Heart right ventricle (tissue), 16 donors: ENCODE results near the gene REG4. TPM values are rescaled to one million over a fixed set of nuclear protein-coding genes. Genes with fewer than 3 reads are reported as not detected.
A peak's percentile ranks its signal among the peaks of the same experiment; 100 is the strongest.

ENCODE experiments used
- ATAC-seq, 8 donors: fragments of 200-7000 bp; cut with Tn5 transposase; one replicate each; pipeline ENCODE4 v1.9.1; 2020; ENCODE audit warnings: mild to moderate bottlenecking in 8 of 8, moderate library complexity in 8 of 8, moderate number of reproducible peaks in 1 of 8
- DNase-seq, 2 donors: peaks; one replicate each; pipeline ENCODE4 v3.0.0-alpha.2; 2020
- H3K27ac ChIP-seq, 10 donors: fragments of 200-600 bp; sonication (generic) in 2 of 10; one replicate each; pipeline versions ENCODE4 v1.5.0 to v1.8.0; 2020 to 2022; ENCODE audit warnings: mild to moderate bottlenecking in 3 of 10
- H3K27me3 ChIP-seq, 7 donors: fragments of 200-600 bp; one replicate each; pipeline ENCODE4 v1.8.0; 2021 to 2022; ENCODE audit warnings: mild to moderate bottlenecking in 2 of 7
- H3K36me3 ChIP-seq, 9 donors: fragments of 200-600 bp; sonication (generic) in 1 of 9; one replicate each; pipeline versions ENCODE4 v1.5.0 to v1.8.0; 2020 to 2022; ENCODE audit warnings: mild to moderate bottlenecking in 2 of 9
- H3K4me1 ChIP-seq, 9 donors: fragments of 200-600 bp; sonication (generic) in 1 of 9; one replicate each; pipeline versions ENCODE4 v1.5.0 to v1.8.0; 2020 to 2022; ENCODE audit warnings: mild to moderate bottlenecking in 4 of 9
- H3K4me3 ChIP-seq, 10 donors: fragments of 200-600 bp; sonication (generic) in 2 of 10; one replicate each; pipeline versions ENCODE4 v1.5.0 to v1.8.0; 2020 to 2022; ENCODE audit warnings: mild to moderate bottlenecking in 7 of 10, moderate library complexity in 2 of 10
- H3K9me3 ChIP-seq, 11 donors: fragments of 200-600 bp in 10 of 11; sonication (generic) in 2 of 11; one replicate each; pipeline versions ENCODE4 v1.5.0 to v1.8.0; 2013 to 2022; ENCODE audit warnings: mild to moderate bottlenecking in 2 of 11, control low read depth in 1 of 11, moderate library complexity in 1 of 11
- CTCF ChIP-seq, 9 donors: fragments of 200-600 bp; sonication (generic) in 2 of 9; IDR thresholded peaks; one replicate each; pipeline versions ENCODE4 v1.5.0 to v1.8.0; 2021 to 2022; ENCODE audit warnings: antibody characterized with exemption in 9 of 9, mild to moderate bottlenecking in 5 of 9, moderate library complexity in 1 of 9
- WGBS, 2 donors: extraction: QIAGEN DNeasy Blood & Tissue Kit; methylation state at CpG; one replicate each; pipeline ENCODE4 v1.1.7; 2013; ENCODE audit warnings: inconsistent platforms in 1 of 2; 5-methylcytosine and 5-hydroxymethylcytosine counted together
- intact Hi-C, 10 donors: fragments of 100-400 bp; cut with DNase I; formaldehyde crosslinking; loops; one replicate each; pipeline versions ENCODE4 v1.11.1 to v1.14.2; 2022
- polyA plus RNA-seq, 2 donors: library from polyadenylated mRNA; stranded (reverse); fragments of 200-250 nt; gene quantifications; one replicate each; pipeline ENCODE4 v1.2.3, GENCODE V29; 2013
- total RNA-seq, 10 donors: library from RNA; stranded (reverse); fragmentation: NEBNext Ultra II Directional in 3 of 10; extraction: Animal tissue kit (Norgen Biotek cat#: 25700) in 3 of 10; gene quantifications; one replicate each; pipeline versions ENCODE4 v1.2.1 to v1.2.4, GENCODE V29; 2021 to 2023
- donor health status: Arrhythmogenic right ventricular cardiomyopathy.
- donor health status: ischemic (EF 13 %, LVEDD 7.1; RV severe dilation, severe dysfunction).
- donor health status: healthy with polysubstance abuse.
- donor health status: DM: no; HTN: yes; CAD: no.
- donor health status: DM: no; HTN: no; CAD: no.
- donor health status: ischemic (EF 25% LVEDD 6.9; RV normal size, moderate dysfunction).
- donor health status: ischemic (EF 25% LVEDD 5.7; RV mildly dilated, moderate dysfunction).
- donor health status: healthy.
- donor health status: DM: yes; HTN: yes; CAD: no.
- donor health status: Ischemic cardiomyopathy.
- donor health status: ischemic (EF 35%, LVEDD 5.7; RV mildly dilated, moderate dysfunction).
- donor health status: nonischemic (EF 11% LVEDD 7.7; RV severe dilation, severe dysfunction).
- donor health status: DM: yes; HTN: yes; CAD: no.
- donor health status: PGD.
- donor health status: ischemic (EF 29% LVEDD 5.4; RV normal size, mild dysfunction).
- donor health status: nonischemic (EF 23%, LVEDD 6.1; RV moderate dilation, normal function).

REG4 gene
- total and polyA plus RNA-seq, 12 donors = not detected

DNA sequence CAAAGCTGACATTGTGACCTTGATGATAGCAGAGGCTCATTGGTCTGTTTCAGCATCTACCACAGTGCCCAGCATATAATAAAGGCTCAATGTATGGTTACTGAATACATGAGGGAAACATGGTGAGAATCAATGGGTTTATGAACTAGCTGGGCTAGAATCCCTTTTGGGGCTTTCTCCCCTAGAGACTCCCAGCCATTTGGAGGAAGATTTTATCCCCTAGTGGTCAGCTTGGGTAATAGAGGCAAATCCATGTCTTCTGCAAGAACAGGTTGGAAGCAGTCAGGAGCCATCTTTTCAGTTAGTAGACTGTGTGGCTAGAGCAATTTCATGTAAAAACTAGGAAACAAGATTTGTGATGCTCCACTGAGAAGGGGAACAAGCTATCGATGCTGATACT lies 15.8 kb upstream of the REG4 start:
- Histone ChIP-seq H3K4me1 (no peaks in the 10 kb centered on the region), H3K4me3 (no peak overlapping the region), H3K27me3 (peaks cover 0 to 18% (median 0%) of the 10 kb centered on the region in 7 donors), H3K9me3 (no peaks in the 10 kb centered on the region), H3K27ac (no peak overlapping the region), H3K36me3 (no peaks in the 10 kb centered on the region)
- peak in 1 of 9 donors; percentile 25 for TF ChIP-seq CTCF (IDR thresholded peaks at IDR 0.05)
- ATAC-seq (no peak), DNase-seq (no peak)
- WGBS, 2 donors = 83 to 87% methylated on average over 1 of the region's 1 CpG
- intact Hi-C loops = no loop called here

DNA sequence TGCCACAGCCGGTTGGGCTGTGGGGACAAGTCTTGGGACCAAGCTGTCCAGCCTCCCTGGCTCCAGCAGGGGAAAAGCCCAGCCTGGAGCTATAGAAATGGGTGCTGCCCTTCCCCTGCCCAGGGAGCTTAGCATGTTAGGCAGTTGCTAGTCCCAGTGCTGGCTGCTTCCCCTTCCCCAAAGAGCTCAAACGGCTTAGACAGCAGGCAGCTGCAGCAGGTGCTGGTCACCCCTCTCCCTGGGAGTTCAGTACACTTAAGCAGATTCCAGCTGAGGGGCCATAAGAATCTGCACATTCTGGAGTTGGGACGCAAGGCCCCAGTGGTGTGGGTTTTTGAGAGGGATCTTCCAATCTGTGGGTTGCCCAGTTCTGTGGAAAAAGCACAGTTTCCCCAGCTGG lies 11.1 kb upstream of the REG4 start:
- Histone ChIP-seq H3K9me3 (no peaks in the 10 kb centered on the region), H3K36me3 (no peaks in the 10 kb centered on the region), H3K4me3 (no peak overlapping the region), H3K27me3 (peaks cover 0 to 20% (median 0%) of the 10 kb centered on the region in 7 donors), H3K4me1 (no peaks in the 10 kb centered on the region), H3K27ac (no peak overlapping the region)
- 80 to 87% methylated on average over 3 of the region's 3 CpGs for WGBS, 2 donors
- DNase-seq = no peak
- intact Hi-C loops = no loop called here
- no peak for ATAC-seq
- no peak for TF ChIP-seq CTCF (IDR thresholded peaks at IDR 0.05)

DNA sequence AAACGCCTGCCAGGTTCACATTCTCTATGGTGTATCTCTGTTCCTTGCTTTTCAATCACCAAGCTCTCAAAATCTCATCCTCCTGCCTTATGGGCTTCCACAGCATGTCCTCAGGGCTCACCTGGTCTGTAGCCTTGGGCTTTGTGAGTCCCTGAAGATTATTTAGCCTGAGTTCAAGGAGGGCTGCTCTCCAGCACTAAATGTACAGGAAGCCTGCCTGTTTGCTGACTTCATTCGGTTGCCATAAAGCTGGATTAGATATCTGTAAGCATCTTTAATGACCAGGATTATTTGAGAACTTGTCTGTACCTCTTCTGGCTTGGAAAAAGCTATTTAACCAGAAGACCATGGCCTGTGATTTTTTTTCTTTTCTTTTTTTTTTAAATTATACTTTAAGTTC lies 6.9 kb upstream of the REG4 start:
- Histone ChIP-seq H3K36me3 (no peaks in the 10 kb centered on the region), H3K4me1 (no peaks in the 10 kb centered on the region), H3K4me3 (no peak overlapping the region), H3K27ac (no peak overlapping the region), H3K27me3 (peaks cover 0 to 15% (median 0%) of the 10 kb centered on the region in 7 donors), H3K9me3 (no peaks in the 10 kb centered on the region)
- ATAC-seq = no peak
- no peak for DNase-seq
- intact Hi-C loops = no loop called here
- TF ChIP-seq CTCF (IDR thresholded peaks at IDR 0.05) = no peak
- WGBS, 2 donors = 84 to 87% methylated on average over 2 of the region's 2 CpGs

DNA sequence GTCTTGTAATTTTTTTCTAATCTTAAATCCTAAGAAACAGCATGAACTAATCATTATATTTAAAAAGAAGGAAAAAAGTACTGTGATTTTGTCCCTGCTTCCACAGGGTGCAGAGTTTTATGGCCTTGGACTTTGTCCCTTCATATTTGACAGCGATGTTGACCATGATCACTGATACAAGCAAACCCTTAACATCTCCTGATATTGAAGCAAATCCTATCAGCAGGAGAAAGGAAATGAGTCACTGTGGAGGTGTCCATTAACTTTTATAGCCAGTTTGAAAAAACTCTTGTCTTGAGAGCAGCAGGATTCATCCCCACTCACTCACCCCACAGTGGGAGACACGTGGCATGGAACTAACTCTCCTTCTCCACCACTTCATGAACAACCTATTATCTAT lies 5.1 kb upstream of the REG4 start:
- Histone ChIP-seq H3K27ac (no peak overlapping the region), H3K27me3 (peaks cover 0 to 7% (median 0%) of the 10 kb centered on the region in 7 donors), H3K4me1 (no peaks in the 10 kb centered on the region), H3K9me3 (no peaks in the 10 kb centered on the region), H3K4me3 (no peak overlapping the region), H3K36me3 (no peaks in the 10 kb centered on the region)
- intact Hi-C loops = no loop called here
- DNase-seq (no peak), ATAC-seq (no peak)
- no peak for TF ChIP-seq CTCF (IDR thresholded peaks at IDR 0.05)
- 60 to 63% methylated on average over 2 of the region's 2 CpGs for WGBS, 2 donors
